DMS 273 (cell line): ENCODE results near the gene BICC1.

Experiments used
- DNase-seq: peaks from one replicate; lab custom pipeline; 2025; ENCODE audit not compliant: unreplicated experiment; lab: John Stamatoyannopoulos, UW

BICC1 gene

DNA sequence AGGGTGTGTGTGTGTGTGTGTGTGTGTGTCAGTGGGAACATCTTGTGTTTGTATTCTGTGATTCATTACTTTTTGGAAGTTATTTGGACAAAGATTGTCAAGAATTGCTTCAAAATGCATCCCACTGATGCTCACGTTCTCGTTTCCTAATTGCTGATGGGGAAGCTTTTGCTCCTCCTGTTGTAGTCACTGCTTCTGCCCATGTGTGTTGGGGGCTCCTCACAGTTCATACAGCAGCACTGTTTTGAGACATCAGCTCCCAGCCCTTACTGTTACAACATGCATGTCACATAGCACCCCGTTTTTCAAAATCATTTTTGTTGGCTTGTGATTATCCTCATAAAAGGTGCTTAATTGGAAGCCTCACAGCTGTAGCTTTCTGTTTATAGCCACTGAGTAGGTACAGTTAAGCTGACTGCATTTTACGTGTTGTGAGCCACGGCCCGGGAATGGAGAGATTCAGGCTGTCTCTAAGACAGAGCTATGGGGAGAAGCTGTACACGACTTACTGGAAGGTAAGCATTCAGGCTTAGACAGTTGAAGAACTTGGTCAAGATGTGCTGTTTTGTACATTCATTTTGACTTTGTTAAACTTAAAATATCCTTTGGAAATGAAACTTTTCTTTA is 87.4 kb downstream of the BICC1 start:
- no peak for DNase-seq

DNA sequence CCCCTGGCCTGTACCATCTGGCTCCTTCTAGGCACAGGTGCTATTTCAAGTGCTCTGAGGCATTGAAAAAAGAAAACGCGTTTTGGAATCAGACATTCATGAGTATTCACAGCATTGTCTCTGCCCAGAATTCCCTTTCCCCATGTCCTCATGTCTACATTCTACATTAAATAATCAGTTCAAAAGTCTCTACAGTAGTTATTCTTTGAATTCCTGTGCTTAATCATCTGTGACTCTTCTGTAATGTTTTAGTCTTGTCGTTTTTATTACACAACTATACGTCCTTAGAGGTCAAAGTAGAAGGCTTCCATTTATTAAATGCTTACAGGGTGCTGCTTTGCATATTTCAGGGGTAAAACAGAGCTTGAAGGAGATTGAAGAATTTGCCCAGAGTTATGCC is 95.7 kb downstream of the BICC1 start:
- DNase-seq, result no peak

DNA sequence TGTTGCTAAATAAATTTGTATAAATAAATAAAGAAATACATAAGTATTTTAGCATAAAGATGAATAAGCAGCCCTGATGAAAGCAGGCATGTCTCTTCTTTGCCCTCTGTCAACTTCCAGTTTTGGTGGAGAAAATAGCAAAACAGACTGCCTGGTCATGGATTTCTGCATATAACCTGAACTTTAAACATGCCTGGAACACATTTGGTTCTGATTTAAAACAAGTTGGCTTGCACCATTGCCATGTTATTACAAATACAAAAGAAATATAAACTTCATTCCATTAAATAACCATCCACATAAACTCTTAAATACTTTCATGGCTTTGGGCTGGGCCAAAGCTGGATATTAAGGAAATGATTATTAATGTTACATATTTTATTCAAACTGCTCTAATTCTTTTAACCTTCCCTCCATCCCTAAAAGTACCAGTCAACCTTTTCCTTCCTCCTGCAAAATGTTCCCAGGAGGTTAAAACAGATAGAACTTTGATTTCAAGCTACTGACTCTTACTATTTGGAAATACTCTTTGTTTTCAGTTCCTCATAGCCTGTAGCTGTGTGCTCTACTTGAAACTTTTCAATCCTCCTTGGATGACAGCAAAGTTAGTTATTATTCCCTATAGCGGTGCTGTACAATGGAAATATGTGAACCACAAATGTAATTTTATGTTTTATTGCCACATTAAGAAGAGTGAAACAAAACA is 96.3 kb downstream of the BICC1 start:
- DNase-seq, result no peak

- DNase-seq, result no peak
Measured at GRCh38 chr10:58609532-58610150, 97.0 kb downstream of the BICC1 start.

DNA sequence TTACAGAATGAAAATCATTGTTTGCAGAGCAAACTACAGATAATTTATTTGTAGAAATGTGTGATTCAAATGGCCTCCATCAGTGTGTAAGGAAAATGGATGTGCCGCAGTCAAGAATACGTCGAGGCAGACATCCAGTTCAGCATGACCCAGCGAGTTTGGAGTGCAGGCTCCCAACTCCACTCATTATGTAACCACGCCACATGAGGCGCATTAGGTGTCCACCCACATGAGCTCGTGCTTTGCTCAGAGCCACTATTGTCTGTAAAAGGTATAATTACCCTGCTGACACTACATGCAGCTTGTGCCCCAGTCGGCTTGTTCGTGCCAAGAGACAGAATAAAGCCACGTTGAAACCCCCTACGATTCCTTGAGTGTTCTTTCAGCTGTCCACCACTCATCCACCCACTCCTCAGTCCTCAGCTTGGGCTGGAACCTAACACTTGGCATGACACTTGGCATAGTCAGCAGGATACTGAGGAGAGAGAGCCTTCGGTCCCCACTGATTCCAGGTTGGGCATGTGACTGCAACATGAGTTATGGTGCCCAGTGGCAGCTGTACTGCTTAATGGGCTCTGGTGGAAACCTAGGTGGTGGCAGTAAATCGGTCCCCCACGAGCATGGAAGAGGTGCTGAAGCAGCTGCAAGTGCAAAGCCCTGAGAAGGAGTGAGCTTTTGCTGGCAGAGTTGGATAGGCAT is 102.7 kb downstream of the BICC1 start:
- no peak for DNase-seq

DNA sequence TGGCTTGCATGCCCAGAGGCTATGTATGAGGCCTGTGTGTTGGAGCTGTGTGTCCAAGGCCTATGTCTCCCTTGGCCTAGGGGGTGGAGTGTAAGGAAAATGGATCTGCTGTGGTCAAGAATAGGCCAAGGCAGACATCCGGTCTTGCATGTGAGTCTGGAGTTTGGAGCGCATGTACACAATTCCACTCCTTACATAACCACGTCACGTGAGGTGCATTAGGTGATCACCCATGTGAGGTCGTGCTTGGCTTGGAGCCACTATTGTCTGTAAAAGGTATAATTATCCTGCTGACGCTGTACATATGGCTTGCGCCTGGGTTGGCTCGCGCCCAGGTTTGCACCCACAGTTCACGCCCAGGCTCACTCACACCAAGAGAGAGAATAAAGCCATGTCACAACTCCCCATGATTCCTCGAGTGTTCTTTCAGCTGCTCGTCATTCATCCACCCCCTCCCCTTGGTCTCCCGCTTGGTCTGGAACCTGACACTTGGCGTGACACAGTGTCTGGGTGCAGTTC is 105.5 kb downstream of the BICC1 start:
- DNase-seq, result no peak

GRCh38 chr10:58621379-58622077 is 108.9 kb downstream of the BICC1 start:
- DNase-seq, result no peak

DNA sequence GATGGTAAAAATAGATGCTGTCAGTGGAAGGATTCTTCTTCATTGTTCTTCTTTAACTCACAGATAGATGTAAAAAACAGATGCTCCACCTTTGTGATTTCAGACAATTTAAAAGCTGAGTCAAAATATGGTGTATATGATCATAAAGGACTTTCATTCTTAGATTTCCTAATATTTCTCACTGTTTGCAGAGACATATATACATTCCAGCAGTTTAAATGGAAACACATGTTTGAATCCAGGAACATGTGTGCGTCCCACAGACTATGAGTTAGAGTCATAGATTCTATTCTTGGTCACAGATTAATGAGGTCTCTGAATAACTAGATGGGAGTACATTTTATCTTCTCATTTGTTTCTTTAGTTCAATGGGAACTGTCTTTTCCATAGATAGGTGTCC is 109.6 kb downstream of the BICC1 start:
- no peak for DNase-seq

DNA sequence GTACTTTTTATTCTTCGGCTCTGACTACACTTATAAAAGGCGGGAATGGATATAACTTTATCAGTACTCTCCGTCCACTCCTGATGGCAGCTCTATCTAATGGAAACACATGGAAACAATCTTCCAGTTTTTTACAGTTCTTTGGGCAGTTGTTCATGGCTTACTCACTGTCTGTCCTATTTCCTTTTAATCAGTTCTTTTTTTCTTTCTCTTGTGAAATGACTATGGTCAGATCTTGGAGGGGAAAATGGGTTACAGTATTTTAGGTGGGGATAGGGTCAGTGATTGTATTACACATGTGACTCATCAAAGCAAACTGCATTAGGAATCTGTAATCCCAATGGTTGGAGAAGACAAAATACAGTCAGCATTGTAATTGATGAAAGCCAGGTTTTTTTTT is 112.4 kb downstream of the BICC1 start:
- no peak for DNase-seq

GRCh38 chr10:58627392-58627791 is 114.7 kb downstream of the BICC1 start:
- DNase-seq, result no peak

- no peak for DNase-seq
Measured at GRCh38 chr10:58631715-58632114, 119.0 kb downstream of the BICC1 start.

DNA sequence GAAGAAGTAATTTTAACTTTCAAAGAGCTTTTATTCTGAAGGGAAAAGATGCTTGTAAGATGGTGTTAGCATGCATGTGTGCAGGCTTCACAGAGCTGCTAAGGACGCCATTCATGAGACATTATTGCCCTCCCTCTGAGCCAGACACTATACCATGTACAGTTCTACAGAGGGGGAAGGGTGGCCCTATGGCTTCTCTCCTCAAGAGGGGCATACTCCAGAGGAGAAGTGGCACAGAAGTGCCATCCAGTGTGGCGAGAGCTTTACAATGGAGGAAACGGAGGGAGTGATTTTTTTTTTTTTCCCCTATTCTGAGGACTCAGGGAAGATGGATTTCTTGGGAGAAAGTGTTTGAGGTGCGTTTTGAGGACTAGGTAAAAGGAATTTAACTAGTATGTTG is 119.5 kb downstream of the BICC1 start:
- DNase-seq, result no peak

GRCh38 chr10:58637352-58637751 is 124.7 kb downstream of the BICC1 start:
- no peak for DNase-seq

GRCh38 chr10:58638388-58638787 is 125.7 kb downstream of the BICC1 start:
- DNase-seq, result no peak

DNA sequence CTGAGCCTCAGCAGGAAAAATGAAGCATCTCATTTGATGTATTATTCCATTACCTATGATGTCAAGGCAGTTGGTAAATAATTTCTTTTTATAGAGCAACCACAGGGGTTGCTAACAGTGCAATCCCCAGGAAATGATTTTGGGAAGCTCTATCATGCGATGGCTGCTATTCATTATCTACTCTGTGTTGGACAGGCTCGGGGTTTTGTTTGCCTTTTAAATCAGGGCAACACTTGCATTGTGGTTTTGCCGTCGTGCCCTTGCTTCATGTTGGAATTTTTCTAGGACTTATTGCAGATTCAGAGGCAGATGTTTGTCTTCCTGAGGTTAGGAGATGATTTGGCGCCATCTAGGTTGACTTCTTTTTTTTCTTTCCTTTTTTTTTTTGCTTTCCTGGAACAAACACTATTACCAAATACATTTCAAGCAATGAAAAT is 128.4 kb downstream of the BICC1 start:
- peak; percentile 43 for DNase-seq

- DNase-seq, result no peak
Measured at GRCh38 chr10:58641708-58642107, 129.0 kb downstream of the BICC1 start.

- DNase-seq, result no peak
Measured at GRCh38 chr10:58642283-58642682, 129.6 kb downstream of the BICC1 start.

DNA sequence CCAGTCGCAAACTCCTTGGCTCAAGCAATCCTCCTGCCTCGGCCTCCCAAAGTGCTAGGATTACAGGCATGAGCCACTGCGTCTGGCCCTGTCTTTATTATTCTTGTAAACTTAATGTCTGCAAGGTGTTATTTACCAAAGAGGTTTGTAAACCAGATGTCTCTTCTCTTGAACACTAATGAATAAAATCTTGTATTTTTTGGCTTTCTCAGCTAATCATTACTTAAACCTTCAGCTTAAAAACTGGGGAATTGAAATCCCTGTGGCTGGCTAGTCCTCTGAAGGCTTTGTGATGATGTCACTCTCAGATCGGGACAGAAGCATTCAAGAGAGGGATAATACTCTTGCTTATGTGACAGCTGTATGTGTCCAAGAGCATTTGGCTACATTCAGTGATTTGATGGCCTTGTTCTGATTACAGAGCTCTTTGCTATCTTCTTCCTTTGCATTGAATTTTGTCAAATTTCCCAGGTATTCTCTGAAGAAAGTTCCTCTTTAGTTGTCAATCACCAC is 130.3 kb downstream of the BICC1 start:
- peak; percentile 2 for DNase-seq

DNA sequence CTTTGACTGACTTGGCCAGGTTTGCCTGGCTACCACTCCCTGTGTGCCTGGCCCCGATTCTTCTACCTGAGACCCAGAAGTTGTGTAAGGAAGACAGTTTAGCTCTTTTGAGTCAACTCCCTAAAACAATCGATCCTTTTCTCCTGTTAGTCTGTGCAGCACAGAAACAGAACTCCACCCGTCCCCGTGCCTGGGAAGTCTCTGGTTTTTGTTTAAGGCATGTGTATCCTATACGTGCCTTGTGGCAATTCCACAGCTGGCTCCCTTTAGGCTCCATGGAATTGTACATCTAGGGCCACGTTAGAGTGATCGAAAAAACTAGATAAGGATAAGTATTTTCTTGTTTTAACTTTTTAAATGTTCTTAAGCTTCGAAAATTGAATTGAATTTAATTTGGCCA is 131.6 kb downstream of the BICC1 start:
- DNase-seq, result no peak

DNA sequence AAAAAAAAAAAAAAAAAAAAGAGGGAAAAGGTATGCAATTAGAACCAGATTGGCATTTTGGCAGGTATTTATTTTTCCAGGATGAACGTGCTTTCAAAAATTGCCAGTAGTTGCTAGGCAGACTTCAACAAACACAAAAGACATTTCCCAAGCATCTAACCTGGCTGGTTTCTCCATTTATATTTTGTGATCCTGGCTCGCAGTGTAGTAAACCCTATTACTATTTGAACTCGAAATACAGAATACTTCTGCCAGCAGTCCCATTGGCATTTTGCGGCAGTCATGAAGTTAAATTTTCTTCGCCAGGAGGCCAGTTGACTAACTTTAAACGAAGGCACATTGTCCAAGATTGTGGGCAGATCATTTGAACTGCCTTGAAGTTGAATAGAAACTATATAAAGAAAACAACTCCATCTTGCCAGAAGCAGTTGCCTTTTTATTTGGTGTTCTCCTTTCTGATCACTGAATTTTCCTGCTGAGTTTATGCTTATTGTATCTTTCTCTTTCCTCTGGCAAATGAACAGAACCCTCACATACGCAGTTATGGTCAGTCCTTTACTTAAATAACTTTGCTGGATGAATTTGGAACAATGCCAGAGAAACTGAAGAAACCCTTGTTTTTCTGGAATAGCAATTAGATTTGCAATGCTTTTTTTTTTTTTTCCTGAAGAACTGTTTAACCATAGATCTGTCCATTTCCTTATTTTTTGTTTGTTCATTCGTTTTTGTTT is 132.9 kb downstream of the BICC1 start:
- DNase-seq, result no peak
